HEK293T (cell line): Measurements from ENCODE around the gene JTB.

ENCODE experiments used
- CTBP1 ChIP-seq: fragments of 450-650 bp; IDR thresholded peaks from 2 replicates; pipeline ENCODE4 v1.6.1; 2016; ENCODE audit warnings: borderline replicate concordance
- FOXK2 ChIP-seq: fragments of 450-650 bp; IDR thresholded peaks from 2 replicates; pipeline ENCODE4 v1.6.1; 2016; ENCODE audit warnings: mild to moderate bottlenecking
- LEF1 ChIP-seq: fragments of 450-650 bp; IDR thresholded peaks from 2 replicates; pipeline ENCODE4 v1.6.1; 2017; ENCODE audit warnings: mild to moderate bottlenecking, borderline replicate concordance
- SUZ12 ChIP-seq: fragments of 450-650 bp; IDR thresholded peaks from 2 replicates; pipeline ENCODE4 v1.6.1; 2016; ENCODE audit warnings: mild to moderate bottlenecking

GRCh38 chr1:153928245-153928644 lies 49.2 kb downstream of the JTB start:
- TF ChIP-seq SUZ12 = no peak
- TF ChIP-seq LEF1 = no peak
- TF ChIP-seq CTBP1 = no peak
- no peak for TF ChIP-seq FOXK2
